ENCODE measurements around the gene PATJ.

The PATJ gene

DNA sequence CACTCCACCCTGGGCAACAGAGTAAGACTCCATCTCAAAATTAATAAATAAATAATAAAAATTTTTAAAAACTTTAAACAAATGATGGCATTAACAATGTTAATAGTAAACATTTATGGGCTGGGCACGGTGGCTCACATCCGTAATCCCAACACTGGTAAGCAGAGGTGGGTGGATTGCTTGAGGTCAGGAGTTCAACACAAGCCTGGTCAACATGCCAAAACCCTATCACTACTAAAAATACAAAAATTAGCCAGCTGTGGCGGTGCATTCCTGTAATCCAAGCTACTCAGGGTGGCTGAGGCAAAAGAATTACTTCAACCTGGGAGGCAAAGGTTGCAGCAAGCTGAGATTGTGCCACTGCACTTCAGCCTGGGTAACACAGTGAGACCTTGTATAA is 443.4 kb downstream of the PATJ start:
- no peak overlapping the region for H3K27ac ChIP-seq (ENCODE audit: insufficient read depth, low read depth, low read length, poor library complexity, severe bottlenecking)
- 96 to 98% methylated on average over 3 of the region's 3 CpGs for WGBS, 2 experiments
- H3K9me3 ChIP-seq (ENCODE audit: control insufficient read depth, low read length): no peaks in the 10 kb centered on the region
- peaks cover 18% of the 10 kb centered on the region for H3K4me1 ChIP-seq (ENCODE audit: control insufficient read depth, insufficient read depth, low read length)
- H3K27me3 ChIP-seq (ENCODE audit: control insufficient read depth, insufficient read depth, low read length, poor library complexity, severe bottlenecking): no peaks in the 10 kb centered on the region
- no peak overlapping the region for H3K4me3 ChIP-seq (ENCODE audit: insufficient read depth, low read depth, low read length)
- no peaks in the 10 kb centered on the region for H3K36me3 ChIP-seq (ENCODE audit: control insufficient read depth, insufficient read depth, low read length)

DNA sequence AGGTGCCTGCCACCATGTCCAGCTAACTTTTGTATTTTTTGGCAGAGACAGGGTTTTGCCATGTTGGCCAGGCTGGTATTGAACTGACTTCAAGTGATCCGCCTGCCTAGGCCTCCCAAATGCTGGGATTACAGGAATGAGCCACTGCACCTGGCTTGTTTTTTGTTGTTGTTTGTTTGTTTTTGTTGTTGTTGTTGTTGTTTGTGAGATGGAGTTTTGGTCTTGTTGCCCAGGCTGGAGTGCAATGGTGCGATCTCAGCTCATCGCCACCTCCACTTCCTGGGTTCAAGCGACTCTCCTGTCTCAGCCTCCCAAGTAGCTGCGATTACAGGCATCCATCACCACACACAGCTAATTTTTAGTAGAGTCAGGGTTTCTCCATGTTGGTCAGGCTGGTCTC is 445.3 kb downstream of the PATJ start:
- Histone ChIP-seq H3K4me1 (ENCODE audit: control insufficient read depth, insufficient read depth, low read length) (peaks cover 11% of the 10 kb centered on the region), H3K27me3 (ENCODE audit: control insufficient read depth, insufficient read depth, low read length, poor library complexity, severe bottlenecking) (no peaks in the 10 kb centered on the region), H3K27ac (ENCODE audit: insufficient read depth, low read depth, low read length, poor library complexity, severe bottlenecking) (no peak overlapping the region), H3K9me3 (ENCODE audit: control insufficient read depth, low read length) (no peaks in the 10 kb centered on the region), H3K4me3 (ENCODE audit: insufficient read depth, low read depth, low read length) (no peak overlapping the region), H3K36me3 (ENCODE audit: control insufficient read depth, insufficient read depth, low read length) (no peaks in the 10 kb centered on the region)
- 88 to 96% methylated on average over 5 of the region's 5 CpGs for WGBS, 2 experiments

GRCh38 chr1:62188111-62188510 is 445.8 kb downstream of the PATJ start:
- H3K4me1 ChIP-seq (ENCODE audit: control insufficient read depth, insufficient read depth, low read length): peaks cover 6% of the 10 kb centered on the region
- 94 to 96% methylated on average over 8 of the region's 8 CpGs for WGBS, 2 experiments
- no peaks in the 10 kb centered on the region for H3K27me3 ChIP-seq (ENCODE audit: control insufficient read depth, insufficient read depth, low read length, poor library complexity, severe bottlenecking)
- H3K9me3 ChIP-seq (ENCODE audit: control insufficient read depth, low read length): no peaks in the 10 kb centered on the region
- no peak overlapping the region for H3K27ac ChIP-seq (ENCODE audit: insufficient read depth, low read depth, low read length, poor library complexity, severe bottlenecking)
- no peak overlapping the region for H3K4me3 ChIP-seq (ENCODE audit: insufficient read depth, low read depth, low read length)
- no peaks in the 10 kb centered on the region for H3K36me3 ChIP-seq (ENCODE audit: control insufficient read depth, insufficient read depth, low read length)

DNA sequence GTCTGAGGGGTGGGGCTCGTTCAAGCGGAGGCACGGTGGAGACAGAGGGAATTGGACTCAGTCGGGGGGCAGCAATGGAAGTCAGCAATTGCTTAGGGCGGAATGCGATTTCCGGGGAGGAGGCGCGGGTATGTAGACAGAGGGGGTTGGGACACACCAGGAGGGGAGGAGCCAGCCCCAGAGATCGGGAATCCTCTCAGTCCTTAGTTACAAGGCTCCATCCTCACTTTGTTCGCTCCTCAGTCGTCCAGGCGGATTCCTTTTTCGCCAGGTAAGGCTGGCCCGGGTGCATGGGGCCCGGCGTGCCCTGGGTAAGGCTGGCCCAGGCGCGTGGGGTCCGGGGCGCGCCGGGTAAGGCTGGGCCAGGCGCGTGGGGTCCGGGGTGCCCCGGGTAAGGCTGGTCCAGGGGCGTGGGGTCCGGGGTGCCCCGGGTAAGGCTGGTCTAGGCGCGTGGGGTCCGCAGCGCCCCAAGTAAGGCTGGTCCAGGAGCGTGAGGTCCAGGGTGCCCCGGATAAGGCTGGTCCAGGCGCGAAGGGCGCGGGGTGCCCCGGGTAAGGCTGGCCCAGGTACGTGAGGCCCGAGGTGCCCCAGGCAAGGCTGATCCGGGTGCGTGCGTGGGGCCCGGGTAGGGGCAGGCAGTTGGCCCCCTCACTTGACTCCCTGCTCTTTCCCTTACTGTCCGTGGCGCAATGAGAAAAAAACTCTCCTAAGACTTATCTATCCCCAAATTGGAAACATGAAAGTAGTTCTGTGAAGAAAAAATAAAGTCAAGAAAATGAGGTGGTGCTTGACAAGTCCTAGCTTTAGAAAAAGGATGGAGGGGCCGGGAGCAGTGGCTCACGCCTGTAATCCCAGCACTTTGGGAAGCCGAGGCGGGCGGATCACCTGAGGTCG is 452.6 kb downstream of the PATJ start, which contains the start of gene L1TD1:
TSS of gene L1TD1 (plus strand) at position 199 of the 894 bp plus-strand sequence. CDS start 11,780 bp downstream, outside the sequence.
- Histone ChIP-seq H3K27ac (ENCODE audit: insufficient read depth, low read depth, low read length, poor library complexity, severe bottlenecking) (no peak within 1 kb of the TSS), H3K36me3 (ENCODE audit: control insufficient read depth, insufficient read depth, low read length) (no peaks in the 10 kb centered on the region), H3K4me1 (ENCODE audit: control insufficient read depth, insufficient read depth, low read length) (peaks cover 5% of the 10 kb centered on the region), H3K27me3 (ENCODE audit: control insufficient read depth, insufficient read depth, low read length, poor library complexity, severe bottlenecking) (peaks cover 40% of the 10 kb centered on the region), H3K4me3 (ENCODE audit: insufficient read depth, low read depth, low read length) (peak within 1 kb of the TSS; percentile 49), H3K9me3 (ENCODE audit: control insufficient read depth, low read length) (no peaks in the 10 kb centered on the region)
- 1% methylated on average over 54 of the region's 55 CpGs for WGBS, 2 experiments

- Histone ChIP-seq H3K36me3 (ENCODE audit: control insufficient read depth, insufficient read depth, low read length) (no peaks in the 10 kb centered on the region), H3K9me3 (ENCODE audit: control insufficient read depth, low read length) (no peaks in the 10 kb centered on the region), H3K27ac (ENCODE audit: insufficient read depth, low read depth, low read length, poor library complexity, severe bottlenecking) (no peak overlapping the region), H3K4me1 (ENCODE audit: control insufficient read depth, insufficient read depth, low read length) (peaks cover 5% of the 10 kb centered on the region), H3K4me3 (ENCODE audit: insufficient read depth, low read depth, low read length) (peak overlapping the region; percentile 49), H3K27me3 (ENCODE audit: control insufficient read depth, insufficient read depth, low read length, poor library complexity, severe bottlenecking) (peaks cover 40% of the 10 kb centered on the region)
- WGBS, 2 experiments: 20% methylated on average over 17 of the region's 17 CpGs
Measured at GRCh38 chr1:62196086-62196690, 453.9 kb downstream of the PATJ start.

DNA sequence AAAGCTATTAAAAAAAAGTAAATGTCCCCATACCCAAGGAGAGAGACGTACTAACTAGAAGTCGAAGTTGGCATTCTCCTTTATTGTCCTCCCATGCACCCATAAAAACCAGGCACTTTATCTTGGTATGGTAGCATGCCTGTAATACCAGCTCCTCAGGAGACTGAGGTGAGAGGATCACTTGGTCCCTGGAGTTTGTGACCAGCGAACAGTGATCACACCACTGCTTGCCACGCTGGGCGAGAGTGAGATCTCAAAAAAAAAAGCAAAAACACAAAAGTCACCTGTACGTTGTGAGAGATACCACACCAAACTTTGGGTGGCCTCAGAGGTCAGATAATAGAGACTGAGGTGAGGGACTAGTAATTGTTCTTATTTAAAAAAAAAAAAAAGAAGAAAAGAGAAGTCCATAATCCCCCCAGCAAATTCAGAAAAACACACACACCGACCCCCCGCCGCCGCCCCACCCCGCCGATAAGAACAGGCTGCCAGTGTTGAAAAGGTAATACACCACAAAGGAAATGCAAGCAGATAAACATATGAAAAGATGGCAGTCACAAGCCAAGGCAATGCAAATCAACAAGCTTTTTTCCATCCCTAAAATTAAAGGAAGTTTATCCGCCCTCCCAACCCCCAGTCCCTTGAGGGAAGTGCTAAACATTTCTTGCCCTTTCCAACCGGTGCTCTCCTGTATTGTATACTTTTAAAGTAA is 455.9 kb downstream of the PATJ start:
- Histone ChIP-seq H3K27me3 (ENCODE audit: control insufficient read depth, insufficient read depth, low read length, poor library complexity, severe bottlenecking) (peaks cover 40% of the 10 kb centered on the region), H3K27ac (ENCODE audit: insufficient read depth, low read depth, low read length, poor library complexity, severe bottlenecking) (no peak overlapping the region), H3K36me3 (ENCODE audit: control insufficient read depth, insufficient read depth, low read length) (no peaks in the 10 kb centered on the region), H3K9me3 (ENCODE audit: control insufficient read depth, low read length) (no peaks in the 10 kb centered on the region), H3K4me1 (ENCODE audit: control insufficient read depth, insufficient read depth, low read length) (peaks cover 5% of the 10 kb centered on the region), H3K4me3 (ENCODE audit: insufficient read depth, low read depth, low read length) (no peak overlapping the region)
- 14% methylated on average over 13 to 14 of the region's 14 CpGs for WGBS, 2 experiments

- Histone ChIP-seq H3K27me3 (ENCODE audit: control insufficient read depth, insufficient read depth, low read length, poor library complexity, severe bottlenecking) (peaks cover 40% of the 10 kb centered on the region), H3K27ac (ENCODE audit: insufficient read depth, low read depth, low read length, poor library complexity, severe bottlenecking) (no peak overlapping the region), H3K4me1 (ENCODE audit: control insufficient read depth, insufficient read depth, low read length) (peaks cover 5% of the 10 kb centered on the region), H3K9me3 (ENCODE audit: control insufficient read depth, low read length) (no peaks in the 10 kb centered on the region), H3K36me3 (ENCODE audit: control insufficient read depth, insufficient read depth, low read length) (no peaks in the 10 kb centered on the region), H3K4me3 (ENCODE audit: insufficient read depth, low read depth, low read length) (no peak overlapping the region)
- WGBS, 2 experiments: 17 to 23% methylated on average over 3 of the region's 3 CpGs
Measured at GRCh38 chr1:62198781-62199125, 456.5 kb downstream of the PATJ start.

- 96 to 97% methylated on average over 2 of the region's 2 CpGs for WGBS, 2 experiments
- no peaks in the 10 kb centered on the region for H3K4me1 ChIP-seq (ENCODE audit: control insufficient read depth, insufficient read depth, low read length)
- H3K36me3 ChIP-seq (ENCODE audit: control insufficient read depth, insufficient read depth, low read length): peaks cover 25% of the 10 kb centered on the region
- peaks cover 3% of the 10 kb centered on the region for H3K9me3 ChIP-seq (ENCODE audit: control insufficient read depth, low read length)
- no peak overlapping the region for H3K27ac ChIP-seq (ENCODE audit: insufficient read depth, low read depth, low read length, poor library complexity, severe bottlenecking)
- no peaks in the 10 kb centered on the region for H3K27me3 ChIP-seq (ENCODE audit: control insufficient read depth, insufficient read depth, low read length, poor library complexity, severe bottlenecking)
- H3K4me3 ChIP-seq (ENCODE audit: insufficient read depth, low read depth, low read length): no peak overlapping the region
Measured at GRCh38 chr1:62207187-62207586, 464.9 kb downstream of the PATJ start.

DNA sequence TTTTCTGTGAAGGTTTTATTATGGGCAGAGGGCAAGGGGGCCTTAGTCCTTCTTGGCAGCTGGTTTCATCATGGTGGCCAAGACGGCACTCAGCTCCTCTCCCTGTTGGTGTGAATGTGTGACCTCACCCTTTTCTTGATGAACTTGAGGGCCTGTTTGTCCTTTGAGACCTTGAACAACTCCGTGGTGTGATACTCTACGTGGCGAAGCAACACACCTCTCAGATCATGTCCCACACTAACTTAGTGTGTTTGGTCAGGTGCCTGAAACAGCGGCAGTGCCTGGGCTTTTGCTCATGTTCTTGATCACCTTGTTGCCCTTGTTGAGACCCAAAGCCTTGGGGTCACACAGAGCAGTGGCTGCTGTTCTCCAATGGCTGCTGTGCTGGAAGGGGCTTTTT is 465.8 kb downstream of the PATJ start:
- H3K4me3 ChIP-seq (ENCODE audit: insufficient read depth, low read depth, low read length): no peak overlapping the region
- 94 to 95% methylated on average over 5 of the region's 5 CpGs for whole genome bisulfite sequencing, 2 experiments
- no peak overlapping the region for H3K27ac ChIP-seq (ENCODE audit: insufficient read depth, low read depth, low read length, poor library complexity, severe bottlenecking)
- peaks cover 25% of the 10 kb centered on the region for H3K36me3 ChIP-seq (ENCODE audit: control insufficient read depth, insufficient read depth, low read length)
- no peaks in the 10 kb centered on the region for H3K4me1 ChIP-seq (ENCODE audit: control insufficient read depth, insufficient read depth, low read length)
- no peaks in the 10 kb centered on the region for H3K27me3 ChIP-seq (ENCODE audit: control insufficient read depth, insufficient read depth, low read length, poor library complexity, severe bottlenecking)
- peaks cover 3% of the 10 kb centered on the region for H3K9me3 ChIP-seq (ENCODE audit: control insufficient read depth, low read length)

- WGBS, 2 experiments: 39 to 58% methylated on average over 1 of the region's 1 CpG
- Histone ChIP-seq H3K4me1 (ENCODE audit: control insufficient read depth, insufficient read depth, low read length) (no peaks in the 10 kb centered on the region), H3K36me3 (ENCODE audit: control insufficient read depth, insufficient read depth, low read length) (peaks cover 25% of the 10 kb centered on the region), H3K27me3 (ENCODE audit: control insufficient read depth, insufficient read depth, low read length, poor library complexity, severe bottlenecking) (no peaks in the 10 kb centered on the region), H3K27ac (ENCODE audit: insufficient read depth, low read depth, low read length, poor library complexity, severe bottlenecking) (no peak overlapping the region), H3K9me3 (ENCODE audit: control insufficient read depth, low read length) (peaks cover 3% of the 10 kb centered on the region), H3K4me3 (ENCODE audit: insufficient read depth, low read depth, low read length) (no peak overlapping the region)
Measured at GRCh38 chr1:62208970-62209369, 466.7 kb downstream of the PATJ start.

Measured in ectodermal cell (in vitro differentiated cells).